Measurements from ENCODE around the gene SLC6A18. TPM values are rescaled to one million over a fixed set of nuclear protein-coding genes. Genes with fewer than 3 reads are reported as not detected.
A peak's percentile ranks its signal among the peaks of the same experiment; 100 is the strongest.

The SLC6A18 gene
- total RNA-seq, 1 donor from 2014 or later = not detected

DNA sequence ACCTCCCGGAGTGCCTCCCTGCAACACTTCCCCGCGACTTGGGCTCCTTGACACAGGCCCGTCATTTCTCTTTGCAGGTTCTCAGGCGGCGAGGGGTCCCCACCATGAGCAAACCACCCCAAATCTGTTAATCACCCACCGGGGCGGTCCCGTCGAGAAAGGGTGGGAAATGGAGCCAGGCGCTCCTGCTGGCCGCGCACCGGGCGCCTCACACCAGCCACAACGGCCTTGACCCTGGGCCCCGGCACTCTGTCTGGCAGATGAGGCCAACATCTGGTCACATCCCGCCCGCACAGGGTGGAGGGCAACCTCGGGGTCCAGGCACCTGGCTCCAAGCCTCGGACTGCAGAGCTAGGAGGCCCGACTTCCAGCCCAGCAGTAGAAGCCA lies 70.5 kb downstream of the SLC6A18 start:
- peaks cover 51% of the 10 kb centered on the region for H3K27me3 Mint-ChIP-seq
- H3K4me3 Mint-ChIP-seq (ENCODE audit: low read depth) = peak overlapping the region; percentile 21
- no peak overlapping the region for H3K27ac Mint-ChIP-seq

More for the DNA sequence above, 70.5 kb downstream of the SLC6A18 start:
- Mint-ChIP-seq H3K4me1 (ENCODE audit: low read depth) (no peaks in the 10 kb centered on the region), H3K9me3 (ENCODE audit: low read depth) (no peaks in the 10 kb centered on the region), H3K36me3 (ENCODE audit: insufficient read depth) (no peaks in the 10 kb centered on the region)
- DNase-seq (ENCODE audit: low spot score, unreplicated experiment) = no peak
- TF ChIP-seq, protein P1, sequence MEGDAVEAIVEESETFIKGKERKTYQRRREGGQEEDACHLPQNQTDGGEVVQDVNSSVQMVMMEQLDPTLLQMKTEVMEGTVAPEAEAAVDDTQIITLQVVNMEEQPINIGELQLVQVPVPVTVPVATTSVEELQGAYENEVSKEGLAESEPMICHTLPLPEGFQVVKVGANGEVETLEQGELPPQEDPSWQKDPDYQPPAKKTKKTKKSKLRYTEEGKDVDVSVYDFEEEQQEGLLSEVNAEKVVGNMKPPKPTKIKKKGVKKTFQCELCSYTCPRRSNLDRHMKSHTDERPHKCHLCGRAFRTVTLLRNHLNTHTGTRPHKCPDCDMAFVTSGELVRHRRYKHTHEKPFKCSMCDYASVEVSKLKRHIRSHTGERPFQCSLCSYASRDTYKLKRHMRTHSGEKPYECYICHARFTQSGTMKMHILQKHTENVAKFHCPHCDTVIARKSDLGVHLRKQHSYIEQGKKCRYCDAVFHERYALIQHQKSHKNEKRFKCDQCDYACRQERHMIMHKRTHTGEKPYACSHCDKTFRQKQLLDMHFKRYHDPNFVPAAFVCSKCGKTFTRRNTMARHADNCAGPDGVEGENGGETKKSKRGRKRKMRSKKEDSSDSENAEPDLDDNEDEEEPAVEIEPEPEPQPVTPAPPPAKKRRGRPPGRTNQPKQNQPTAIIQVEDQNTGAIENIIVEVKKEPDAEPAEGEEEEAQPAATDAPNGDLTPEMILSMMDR (IDR thresholded peaks at IDR 0.05; ENCODE audit: unreplicated experiment) = no peak

Other genes with a start within 250 kb of the SLC6A18 start
- gene NKD2, start 216.6 kb upstream of the SLC6A18 start, total RNA-seq = 23.9 and 28.3 TPM in 2 replicates
- gene SLC12A7, start 113.3 kb upstream of the SLC6A18 start, total RNA-seq = 76.3 and 80.8 TPM in 2 replicates
- gene SLC6A19, start 23.8 kb upstream of the SLC6A18 start, total RNA-seq = 2.2 and 2.6 TPM in 2 replicates
- gene TERT, start 69.7 kb downstream of the SLC6A18 start, total RNA-seq = 3.5 and 4.3 TPM in 2 replicates
- gene CLPTM1L, start 119.7 kb downstream of the SLC6A18 start, total RNA-seq = 90.3 and 95.4 TPM in 2 replicates
- not detected in 2 replicates for gene SLC6A3, start 220.1 kb downstream of the SLC6A18 start, total RNA-seq